Esophagus muscularis mucosa (tissue), 3 donors: ENCODE data around the gene HTR1E.

Experiments used
- POLR2AphosphoS5 ChIP-seq, 2 donors: sonication (generic); formaldehyde crosslinking; IDR thresholded peaks; one replicate each; pipeline ENCODE4 v1.6.1; 2017; ENCODE audit warnings: antibody characterized with exemption in 2 of 2
- TF ChIP-seq, protein P1 (sequence below), 3 experiments: fragments of 200-600 bp in 2 of 3; fragments of 450-650 bp in 1 of 3; sonication (generic) in 2 of 3; IDR thresholded peaks; one replicate each; pipeline ENCODE4 v1.5.1; 2017 to 2019; ENCODE audit warnings: antibody characterized with exemption in 3 of 3, mild to moderate bottlenecking in 2 of 3, moderate library complexity in 1 of 3

DNA sequence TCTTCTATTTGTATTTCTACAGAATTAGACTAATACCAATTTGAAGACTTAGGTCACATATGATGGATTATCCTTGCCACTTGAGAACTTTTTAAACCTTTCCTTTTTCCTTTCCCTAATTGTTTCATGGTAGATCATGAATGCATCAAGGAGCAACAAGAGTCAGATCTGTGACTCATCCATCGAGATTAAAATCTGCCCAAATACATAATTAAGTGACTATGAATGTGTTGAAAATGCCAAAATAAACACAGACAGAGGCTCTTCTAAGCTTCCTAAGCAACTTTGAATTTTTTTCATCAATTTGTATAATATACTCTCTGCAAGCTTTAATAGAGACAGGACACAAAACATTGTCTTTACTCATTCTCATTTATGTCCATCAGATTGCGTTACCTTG, 23.5 kb upstream of the HTR1E start:
- TF ChIP-seq, protein P1, sequence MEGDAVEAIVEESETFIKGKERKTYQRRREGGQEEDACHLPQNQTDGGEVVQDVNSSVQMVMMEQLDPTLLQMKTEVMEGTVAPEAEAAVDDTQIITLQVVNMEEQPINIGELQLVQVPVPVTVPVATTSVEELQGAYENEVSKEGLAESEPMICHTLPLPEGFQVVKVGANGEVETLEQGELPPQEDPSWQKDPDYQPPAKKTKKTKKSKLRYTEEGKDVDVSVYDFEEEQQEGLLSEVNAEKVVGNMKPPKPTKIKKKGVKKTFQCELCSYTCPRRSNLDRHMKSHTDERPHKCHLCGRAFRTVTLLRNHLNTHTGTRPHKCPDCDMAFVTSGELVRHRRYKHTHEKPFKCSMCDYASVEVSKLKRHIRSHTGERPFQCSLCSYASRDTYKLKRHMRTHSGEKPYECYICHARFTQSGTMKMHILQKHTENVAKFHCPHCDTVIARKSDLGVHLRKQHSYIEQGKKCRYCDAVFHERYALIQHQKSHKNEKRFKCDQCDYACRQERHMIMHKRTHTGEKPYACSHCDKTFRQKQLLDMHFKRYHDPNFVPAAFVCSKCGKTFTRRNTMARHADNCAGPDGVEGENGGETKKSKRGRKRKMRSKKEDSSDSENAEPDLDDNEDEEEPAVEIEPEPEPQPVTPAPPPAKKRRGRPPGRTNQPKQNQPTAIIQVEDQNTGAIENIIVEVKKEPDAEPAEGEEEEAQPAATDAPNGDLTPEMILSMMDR (IDR thresholded peaks at IDR 0.05), result no peak
- no peak for TF ChIP-seq POLR2AphosphoS5 (IDR thresholded peaks at IDR 0.05)
